Natural killer cell (primary cell): ENCODE measurements around the gene TMEM185B. TPM values are rescaled to one million over a fixed set of nuclear protein-coding genes. Genes with fewer than 3 reads are reported as not detected.

ENCODE experiments used
- ATAC-seq, 3 donors: fragments of 150-1000 bp in 2 of 3; fragments of 200-7000 bp in 1 of 3; cut with Tn5 transposase; 1 replicate in 1 of 3; 2 replicates in 2 of 3; pipeline ENCODE4 v1.10.0; 2021; ENCODE audit warnings: mild to moderate bottlenecking in 2 of 3, moderate library complexity in 2 of 3
- DNase-seq, 2 donors: peaks; one replicate each; pipeline versions ENCODE4 v3.0.0 to v3.0.0-alpha.2; 2013 to 2021; ENCODE audit warnings: mixed read lengths in 1 of 2
- H3K27ac ChIP-seq: one replicate; pipeline ENCODE4 v1.5.1; 2013; ENCODE audit warnings: mild to moderate bottlenecking, low read length
- H3K27me3 ChIP-seq: one replicate; pipeline ENCODE4 v1.6.1; 2013; ENCODE audit warnings: low read length; ENCODE audit not compliant: control insufficient read depth, insufficient read depth
- H3K36me3 ChIP-seq: one replicate; pipeline ENCODE4 v1.6.1; 2013; ENCODE audit warnings: low read length; ENCODE audit not compliant: control insufficient read depth, insufficient read depth
- H3K4me1 ChIP-seq: one replicate; pipeline ENCODE4 v1.6.1; 2013; ENCODE audit warnings: low read length; ENCODE audit not compliant: control insufficient read depth, insufficient read depth
- H3K4me3 ChIP-seq: one replicate; pipeline ENCODE4 v1.5.1; 2013; ENCODE audit warnings: low read length
- H3K9me3 ChIP-seq: one replicate; pipeline ENCODE4 v1.6.1; 2013; ENCODE audit warnings: low read length; ENCODE audit not compliant: control insufficient read depth, insufficient read depth
- H3K27ac Mint-ChIP-seq, 2 donors: one replicate each; pipeline ENCODE4 v1.8.0; 2022; ENCODE audit warnings: mild to moderate bottlenecking in 2 of 2, mixed read lengths in 2 of 2, moderate library complexity in 1 of 2
- H3K27me3 Mint-ChIP-seq, 2 donors: one replicate each; pipeline ENCODE4 v1.8.0; 2022; ENCODE audit warnings: low read depth in 2 of 2, mixed read lengths in 2 of 2
- H3K36me3 Mint-ChIP-seq: one replicate; pipeline ENCODE4 v1.8.0; 2022; ENCODE audit warnings: mixed read lengths
- H3K4me1 Mint-ChIP-seq, 2 donors: one replicate each; pipeline ENCODE4 v1.8.0; 2022; ENCODE audit warnings: mixed read lengths in 2 of 2
- H3K4me3 Mint-ChIP-seq: one replicate; pipeline ENCODE4 v1.8.0; 2022; ENCODE audit warnings: mild to moderate bottlenecking, moderate library complexity, mixed read lengths
- H3K9me3 Mint-ChIP-seq, 2 donors: one replicate each; pipeline ENCODE4 v1.8.0; 2022; ENCODE audit warnings: mixed read lengths in 2 of 2
- WGBS: methylation state at CpG from one replicate; pipeline ENCODE4 v1.1.7; 2013; ENCODE audit warnings: missing lambda C conversion rate; ENCODE audit not compliant: insufficient coverage; 5-methylcytosine and 5-hydroxymethylcytosine counted together
- intact Hi-C: fragments of 100-400 bp; cut with micrococcal nuclease; formaldehyde crosslinking; loops from one replicate; pipeline ENCODE4 v1.14.2; 2022
- total RNA-seq, 4 donors: library from RNA; stranded (reverse); fragments of 120-200 nt in 1 of 4; gene quantifications; one replicate each; pipeline versions ENCODE4 v1.2.3 to v1.2.4, GENCODE V29; 2013 to 2022
- TF ChIP-seq, protein P1 (sequence below): fragments of 200-600 bp; IDR thresholded peaks from one replicate; pipeline ENCODE4 v1.8.0; 2022; ENCODE audit warnings: antibody characterized with exemption

Gene TMEM185B
- total RNA-seq, 3 donors from 2014 or later (not counting 1 experiment from before 2014, with no cell fraction given), result 19.9 to 25.2 (median 19.9) TPM

DNA sequence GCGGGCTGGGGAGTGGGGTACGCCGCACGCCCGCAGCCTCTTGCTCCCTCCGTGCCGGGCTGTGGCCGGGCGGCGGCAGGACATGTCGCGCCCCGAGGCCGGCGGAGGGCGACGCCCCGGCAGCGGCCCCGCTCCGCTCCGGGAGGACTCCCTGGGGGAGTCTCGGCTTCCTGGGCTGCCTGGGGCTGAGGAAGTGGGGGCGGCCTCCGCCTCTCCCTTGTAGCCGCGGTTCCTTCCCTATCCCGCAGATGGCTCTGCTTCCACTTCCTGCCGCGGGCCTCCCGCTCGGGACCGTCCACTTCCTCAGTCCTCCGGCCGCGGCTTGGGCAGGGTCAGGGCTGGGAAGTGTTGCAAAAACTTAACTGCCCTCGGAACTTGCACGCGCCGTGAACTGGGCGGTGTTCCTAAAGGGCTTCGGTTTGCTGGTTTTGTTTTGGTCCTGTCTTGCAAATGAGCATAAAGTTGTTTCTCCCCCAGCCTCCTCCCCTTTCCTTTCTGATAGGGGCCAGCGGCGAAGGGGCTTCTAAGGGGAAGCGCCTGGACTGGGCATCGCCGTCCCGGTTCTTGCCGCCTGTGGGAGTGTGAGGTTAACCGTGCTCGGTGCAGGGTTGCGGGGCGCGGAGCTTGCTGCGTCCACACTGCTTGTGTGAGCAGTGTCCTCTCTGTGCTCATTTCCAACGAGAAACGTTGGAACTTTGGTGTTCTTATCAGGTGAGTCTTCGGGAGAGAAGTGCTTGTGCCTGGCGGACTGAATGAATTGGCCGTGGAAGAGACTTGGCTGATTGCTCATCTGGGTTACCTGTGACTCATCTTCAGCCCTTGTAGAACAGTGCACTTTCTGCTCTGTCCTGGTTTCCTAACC is 30.1 kb upstream of the TMEM185B start:
- Histone ChIP-seq H3K27me3 (no peaks in the 10 kb centered on the region), H3K27ac (peak overlapping the region; percentile 22), H3K36me3 (no peaks in the 10 kb centered on the region), H3K4me1 (peaks cover 15% of the 10 kb centered on the region), H3K4me3 (peak overlapping the region; percentile 86), H3K9me3 (no peaks in the 10 kb centered on the region)
- no peaks in the 10 kb centered on the region for H3K36me3 Mint-ChIP-seq
- peaks cover 56 to 65% of the 10 kb centered on the region in 2 donors for H3K4me1 Mint-ChIP-seq
- intact Hi-C loops, result loop anchor here (2.0 kb wide), 1 partner anchor 494 kb away; the partner anchor contains the start of gene PTPN4
- peak overlapping the region; percentile 95 for H3K4me3 Mint-ChIP-seq
- H3K27me3 Mint-ChIP-seq, result peaks cover 5 to 8% of the 10 kb centered on the region in 2 donors
- DNase-seq (peak in 1 of 2 donors; percentile 65), ATAC-seq (peak; percentile 14 to 40 (median 20))
- H3K27ac Mint-ChIP-seq, result peak overlapping the region; percentile 94 to 96
- TF ChIP-seq, protein P1, sequence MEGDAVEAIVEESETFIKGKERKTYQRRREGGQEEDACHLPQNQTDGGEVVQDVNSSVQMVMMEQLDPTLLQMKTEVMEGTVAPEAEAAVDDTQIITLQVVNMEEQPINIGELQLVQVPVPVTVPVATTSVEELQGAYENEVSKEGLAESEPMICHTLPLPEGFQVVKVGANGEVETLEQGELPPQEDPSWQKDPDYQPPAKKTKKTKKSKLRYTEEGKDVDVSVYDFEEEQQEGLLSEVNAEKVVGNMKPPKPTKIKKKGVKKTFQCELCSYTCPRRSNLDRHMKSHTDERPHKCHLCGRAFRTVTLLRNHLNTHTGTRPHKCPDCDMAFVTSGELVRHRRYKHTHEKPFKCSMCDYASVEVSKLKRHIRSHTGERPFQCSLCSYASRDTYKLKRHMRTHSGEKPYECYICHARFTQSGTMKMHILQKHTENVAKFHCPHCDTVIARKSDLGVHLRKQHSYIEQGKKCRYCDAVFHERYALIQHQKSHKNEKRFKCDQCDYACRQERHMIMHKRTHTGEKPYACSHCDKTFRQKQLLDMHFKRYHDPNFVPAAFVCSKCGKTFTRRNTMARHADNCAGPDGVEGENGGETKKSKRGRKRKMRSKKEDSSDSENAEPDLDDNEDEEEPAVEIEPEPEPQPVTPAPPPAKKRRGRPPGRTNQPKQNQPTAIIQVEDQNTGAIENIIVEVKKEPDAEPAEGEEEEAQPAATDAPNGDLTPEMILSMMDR, result no peak
- no peaks in the 10 kb centered on the region for H3K9me3 Mint-ChIP-seq
- WGBS, result under 1% methylated on average over 58 of the region's 60 CpGs

DNA sequence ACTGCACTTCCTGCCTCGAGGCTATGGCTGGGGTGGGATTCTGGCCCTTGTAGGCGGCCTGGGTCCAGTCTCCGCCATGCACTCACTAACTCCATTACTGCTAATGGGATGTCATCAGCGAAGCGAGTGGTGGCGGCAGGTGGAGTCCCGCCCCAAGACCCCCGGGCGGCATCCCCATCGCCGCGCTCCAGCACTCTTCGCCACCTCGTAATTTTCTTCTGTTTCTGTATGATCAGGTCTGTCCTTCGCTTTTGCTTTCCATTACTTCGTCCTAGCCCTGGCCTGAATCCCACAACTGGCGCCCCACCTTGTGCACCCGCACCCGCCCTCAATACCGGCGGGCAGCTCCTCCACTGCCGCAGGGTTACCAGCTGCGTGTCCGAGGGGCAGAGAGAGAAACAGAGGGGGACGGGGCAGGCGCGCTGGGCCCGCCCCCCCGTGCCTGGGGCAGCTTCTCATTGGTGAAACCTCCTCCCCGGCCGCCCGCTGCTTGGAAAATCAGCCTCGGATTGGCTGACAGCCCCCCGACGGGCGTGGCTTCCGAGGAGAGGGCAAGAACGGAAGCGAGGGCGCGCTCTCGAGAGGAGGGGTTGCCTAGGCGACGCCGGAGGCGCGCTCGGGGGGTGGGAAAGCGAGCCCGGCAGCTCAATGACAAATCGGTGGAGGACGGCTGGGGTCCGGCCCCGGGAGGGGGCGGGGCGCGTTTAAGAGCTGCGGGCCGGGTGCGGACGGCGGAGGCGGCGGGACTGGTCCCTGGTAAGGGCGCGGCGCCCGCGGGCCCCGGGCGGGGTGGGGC is 29.2 kb upstream of the TMEM185B start, which contains the start of gene RALB:
RALB (plus strand) TSS at position 628 of the 796 bp plus-strand sequence. CDS start 25,813 bp downstream, outside the sequence.
- Mint-ChIP-seq H3K4me1 (peaks cover 48 to 57% of the 10 kb centered on the region in 2 donors), H3K27ac (peak within 1 kb of the TSS; percentile 94 to 96), H3K27me3 (peaks cover 7 to 10% of the 10 kb centered on the region in 2 donors), H3K4me3 (peak within 1 kb of the TSS; percentile 100), H3K9me3 (no peaks in the 10 kb centered on the region), H3K36me3 (no peaks in the 10 kb centered on the region)
- DNase-seq, result peak; percentile 98 to 99
- Histone ChIP-seq H3K4me1 (peaks cover 15% of the 10 kb centered on the region), H3K27me3 (no peaks in the 10 kb centered on the region), H3K4me3 (peak within 1 kb of the TSS; percentile 86), H3K27ac (peak within 1 kb of the TSS; percentile 71), H3K9me3 (no peaks in the 10 kb centered on the region), H3K36me3 (no peaks in the 10 kb centered on the region)
- TF ChIP-seq, protein P1, result no peak
- under 1% methylated on average over 71 of the region's 71 CpGs for WGBS
- peak; percentile 94 to 98 (median 94) for ATAC-seq
- intact Hi-C loops, result loop anchor here (1.0 to 2.0 kb wide), 4 partner anchors 20 to 494 kb away; partner anchors contain the start of genes PTPN4 and TMEM185B

- peak overlapping the region; percentile 100 for H3K4me3 Mint-ChIP-seq
- ATAC-seq, result no peak
- intact Hi-C loops, result loop anchor here (1.0 to 2.0 kb wide), 4 partner anchors 20 to 493 kb away; partner anchors contain the start of genes PTPN4 and TMEM185B
- Histone ChIP-seq H3K27ac (peak overlapping the region; percentile 71), H3K4me1 (peaks cover 15% of the 10 kb centered on the region), H3K27me3 (no peaks in the 10 kb centered on the region), H3K36me3 (no peaks in the 10 kb centered on the region), H3K9me3 (no peaks in the 10 kb centered on the region), H3K4me3 (peak overlapping the region; percentile 86)
- peaks cover 43 to 51% of the 10 kb centered on the region in 2 donors for H3K4me1 Mint-ChIP-seq
- 26% methylated on average over 6 of the region's 6 CpGs for whole genome bisulfite sequencing
- H3K9me3 Mint-ChIP-seq, result no peaks in the 10 kb centered on the region
- peaks cover 7 to 10% of the 10 kb centered on the region in 2 donors for H3K27me3 Mint-ChIP-seq
- no peaks in the 10 kb centered on the region for H3K36me3 Mint-ChIP-seq
- no peak for DNase-seq
- TF ChIP-seq, protein P1, result no peak
- peak overlapping the region; percentile 94 to 96 for H3K27ac Mint-ChIP-seq
Measured at GRCh38 chr2:120251880-120252224, 28.7 kb upstream of the TMEM185B start.
